GM12864 (cell line): ENCODE measurements around the gene DGKH.

Experiments
- DNase-seq: peaks from one replicate; pipeline ENCODE4 v3.0.0-alpha.2; 2011; ENCODE audit warnings: low read depth
- H3K4me3 ChIP-seq: 2 replicates; pipeline ENCODE4 v1.5.1; 2011; ENCODE audit warnings: mild to moderate bottlenecking, low read depth, low read length, control low read depth
- CTCF ChIP-seq: IDR thresholded peaks from 2 replicates; pipeline ENCODE4 v1.5.1; 2011; ENCODE audit warnings: low read depth, mild to moderate bottlenecking, moderate library complexity, low read length, control low read depth, inconsistent platforms; ENCODE audit errors: missing control alignments

Gene DGKH

GRCh38 chr13:42233726-42234125 lies 185.3 kb downstream of the DGKH start:
- TF ChIP-seq CTCF: no peak
- DNase-seq: no peak
- no peak overlapping the region for H3K4me3 ChIP-seq

GRCh38 chr13:42239161-42239560 lies 190.7 kb downstream of the DGKH start:
- no peak overlapping the region for H3K4me3 ChIP-seq
- no peak for DNase-seq
- no peak for TF ChIP-seq CTCF

GRCh38 chr13:42239644-42240043 lies 191.2 kb downstream of the DGKH start:
- no peak overlapping the region for H3K4me3 ChIP-seq
- DNase-seq: no peak
- no peak for TF ChIP-seq CTCF

DNA sequence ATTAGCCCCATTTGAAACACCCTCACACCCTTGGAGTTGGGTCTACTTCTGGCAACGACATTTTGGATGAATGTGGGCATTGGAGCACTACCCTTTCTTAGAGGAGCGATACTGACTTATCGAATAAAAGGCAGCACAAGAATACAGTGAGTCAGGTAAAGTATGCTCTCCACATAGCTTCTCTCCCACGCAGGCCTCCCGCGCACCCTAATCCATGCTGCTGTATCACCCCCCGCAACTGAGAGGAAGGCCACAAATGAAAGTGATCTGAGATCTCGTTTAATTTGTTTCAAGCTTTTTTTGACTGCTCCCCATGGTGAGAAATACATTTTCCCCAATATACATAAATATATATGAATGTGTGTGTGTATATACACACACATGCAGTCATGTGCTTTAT lies 198.1 kb downstream of the DGKH start:
- no peak for DNase-seq
- H3K4me3 ChIP-seq: no peak overlapping the region
- no peak for TF ChIP-seq CTCF

DNA sequence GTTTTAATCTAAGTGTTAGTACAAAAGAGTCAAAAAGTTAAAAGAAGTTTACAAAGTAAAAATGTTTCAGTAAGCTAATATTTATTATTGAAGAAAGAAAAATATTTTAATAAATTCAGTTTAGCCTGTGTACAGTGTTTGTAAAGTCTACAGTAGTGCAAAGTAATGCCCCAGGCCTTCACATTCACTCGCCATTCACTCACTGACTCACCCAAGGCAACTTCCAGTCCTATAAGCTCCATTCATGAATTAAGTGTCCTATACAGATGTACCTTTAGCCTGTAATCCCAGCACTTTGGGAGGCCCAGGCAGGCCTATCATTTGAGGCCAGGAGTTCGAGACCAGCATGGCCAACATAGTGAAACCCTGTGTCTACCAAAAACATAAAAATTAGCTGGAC lies 199.4 kb downstream of the DGKH start:
- no peak for DNase-seq
- TF ChIP-seq CTCF: no peak
- H3K4me3 ChIP-seq: no peak overlapping the region

DNA sequence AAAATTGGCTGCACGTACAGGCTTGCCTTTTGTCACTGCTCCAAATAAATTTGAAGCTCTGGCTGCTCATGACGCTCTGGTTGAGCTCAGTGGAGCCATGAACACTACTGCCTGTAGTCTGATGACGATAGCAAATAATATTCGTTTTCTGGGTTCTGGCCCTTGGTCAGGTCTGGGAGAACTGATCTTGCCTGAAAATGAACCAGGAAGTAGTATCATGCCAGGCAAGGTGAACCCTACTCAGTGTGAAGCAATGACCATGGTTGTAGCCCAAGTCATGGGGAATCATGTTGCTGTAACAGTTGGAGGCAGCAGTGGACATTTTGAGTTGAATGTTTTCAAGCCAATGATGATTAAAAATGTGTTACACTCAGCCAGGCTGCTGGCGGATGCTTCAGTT lies 207.4 kb downstream of the DGKH start:
- DNase-seq: no peak
- no peak for TF ChIP-seq CTCF
- H3K4me3 ChIP-seq: no peak overlapping the region

- no peak overlapping the region for H3K4me3 ChIP-seq
- DNase-seq: no peak
- no peak for TF ChIP-seq CTCF
Measured at GRCh38 chr13:42258747-42259146, 210.3 kb downstream of the DGKH start.
